Mucosa of gallbladder (tissue), 1 donor: ENCODE measurements around the gene TRAF3IP1. TPM values are rescaled to one million over a fixed set of nuclear protein-coding genes. Genes with fewer than 3 reads are reported as not detected.
A peak's percentile ranks its signal among the peaks of the same experiment; 100 is the strongest.

Source experiments
- DNase-seq: peaks from one replicate; pipeline ENCODE4 v3.0.0-alpha.2; 2020; ENCODE audit warnings: low spot score
- total RNA-seq: library from RNA; stranded (reverse); gene quantifications from one replicate; pipeline ENCODE4 v1.2.1, GENCODE V29; 2021
- donor health status: DM: no; HTN: no; CAD: no.

Gene TRAF3IP1
- total RNA-seq, 1 donor from 2014 or later: 25.6 TPM

DNA sequence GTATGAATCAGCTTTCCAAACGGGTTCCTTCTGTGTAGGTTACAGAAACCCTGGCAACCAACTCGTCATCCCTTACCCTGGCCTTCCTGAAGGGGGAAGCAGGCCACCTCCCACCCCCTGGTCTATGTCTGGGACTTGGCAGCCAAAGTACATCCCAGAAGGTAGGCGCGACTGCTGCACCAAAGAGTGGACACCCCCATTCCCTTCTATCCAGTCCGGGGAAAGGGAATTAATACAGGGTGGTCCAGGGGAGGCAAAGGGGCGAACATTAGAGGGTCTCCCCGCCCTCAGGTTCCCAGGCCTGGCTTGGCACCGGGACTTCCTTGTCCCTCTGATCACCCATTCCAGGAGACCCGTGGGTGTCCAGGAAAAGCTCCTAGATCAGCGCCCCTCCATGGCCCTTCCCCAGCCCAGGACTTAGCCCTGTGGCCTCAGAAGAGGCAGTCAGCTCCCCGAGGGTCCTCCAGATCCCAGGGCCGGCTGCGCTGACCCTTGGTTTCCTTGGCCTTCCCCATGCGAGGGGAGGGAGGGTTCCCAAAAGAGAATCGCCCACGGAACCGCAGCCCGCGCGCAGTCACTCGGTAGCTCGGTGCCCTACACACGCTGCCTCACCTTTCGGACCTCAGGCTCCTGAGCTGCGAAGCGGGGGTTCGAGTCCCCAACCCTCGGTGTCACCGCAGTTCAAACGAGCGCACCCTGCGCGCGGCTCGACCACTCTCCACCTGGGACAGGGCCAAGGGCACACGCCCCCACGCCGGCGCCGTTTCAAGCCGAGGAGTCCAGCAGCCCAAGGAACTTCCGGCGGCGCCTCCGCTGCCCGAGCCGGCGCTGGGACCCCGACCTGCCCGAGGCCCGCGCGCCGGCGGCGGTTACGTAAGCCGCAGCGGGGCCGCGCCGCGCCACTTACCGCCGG lies 32.3 kb upstream of the TRAF3IP1 start, which contains the start of gene PER2:
PER2 (minus strand) TSS at position 874 of the 913 bp plus-strand sequence. CDS start 10,674 bp downstream, outside the sequence.
- no peak for DNase-seq

DNA sequence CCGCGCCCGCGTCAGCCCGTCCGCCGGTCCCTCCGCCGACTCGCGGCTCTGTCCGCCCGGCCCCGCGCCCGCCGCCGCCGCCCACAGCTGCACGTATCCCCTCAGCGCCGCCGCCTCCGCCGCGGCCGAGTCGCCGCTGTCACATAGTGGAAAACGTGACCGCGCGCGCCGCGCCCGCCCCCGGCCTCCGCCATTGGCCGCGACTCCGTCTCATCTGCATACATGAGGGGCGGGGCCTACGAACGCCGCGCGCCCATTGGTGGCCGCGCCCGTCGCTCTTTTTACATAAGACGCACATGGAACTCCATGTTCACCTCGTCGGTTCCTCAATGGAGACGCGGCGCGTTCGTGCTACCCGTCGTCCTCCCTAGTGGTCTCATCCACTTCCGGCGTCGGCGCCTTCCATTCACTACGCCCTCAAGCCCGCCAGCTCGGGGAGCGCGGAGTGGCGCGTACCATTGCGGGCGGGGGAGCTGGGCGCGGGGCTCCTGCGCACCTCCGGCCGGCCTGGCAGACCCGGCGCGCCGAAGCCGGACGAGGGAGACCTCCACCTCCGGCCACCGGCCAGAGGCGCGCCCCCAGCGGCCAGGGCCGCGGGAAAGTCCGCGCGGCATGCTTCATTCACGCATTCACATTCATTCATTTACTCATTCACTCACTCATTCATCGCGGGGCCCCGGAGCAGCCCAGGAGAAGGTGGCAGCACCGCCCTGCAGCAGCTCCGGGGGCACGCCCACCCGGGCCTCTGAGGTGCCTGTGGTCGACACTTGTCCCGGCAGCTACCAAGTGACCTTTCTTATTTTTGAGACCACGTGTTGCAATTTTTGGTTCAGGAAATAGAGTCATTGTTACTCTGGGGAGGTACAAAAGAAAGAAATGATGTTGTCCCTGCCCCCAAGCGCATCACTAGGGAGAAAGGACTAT lies 31.4 kb upstream of the TRAF3IP1 start:
- peak; percentile 99 for DNase-seq

DNA sequence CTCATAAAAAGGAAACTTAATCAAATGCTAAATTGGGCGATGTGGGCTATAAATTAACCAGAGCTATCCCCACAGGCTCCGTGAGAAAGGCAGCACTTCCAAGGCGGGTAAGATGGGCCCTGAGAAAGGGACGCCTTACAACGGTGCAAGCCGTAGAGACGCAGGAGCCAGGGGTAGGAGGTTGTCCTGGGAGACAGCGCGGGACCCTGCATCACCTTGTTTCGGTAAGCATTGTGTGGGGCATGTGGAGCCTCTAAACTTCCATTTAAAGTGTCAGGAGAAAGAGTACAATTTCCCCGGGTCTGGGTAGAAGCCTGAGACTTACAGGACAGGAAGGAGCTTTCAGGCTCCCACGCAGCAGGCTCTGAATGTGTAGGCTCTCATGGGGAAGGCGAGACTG lies 30.7 kb upstream of the TRAF3IP1 start:
- no peak for DNase-seq

DNA sequence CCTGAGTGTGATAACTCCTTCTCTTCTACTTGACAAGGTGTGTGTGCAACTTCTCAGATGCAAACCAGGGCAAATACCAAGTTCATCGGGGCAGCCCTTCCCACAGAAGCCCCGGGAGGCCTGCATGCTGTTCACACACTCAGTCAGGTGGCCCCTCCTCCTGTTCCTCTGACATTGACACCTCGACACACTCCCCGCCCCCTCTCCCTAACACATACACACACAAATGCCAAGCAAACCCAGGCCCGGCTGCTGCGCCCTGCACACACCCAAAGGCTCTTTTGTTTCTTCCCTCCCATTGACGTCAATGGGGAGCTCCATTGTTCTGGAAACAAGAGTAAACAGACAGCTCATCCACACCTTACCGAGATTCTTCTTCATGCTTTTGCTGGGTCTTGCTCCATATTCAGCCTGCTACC lies 30.2 kb upstream of the TRAF3IP1 start:
- peak; percentile 90 for DNase-seq

DNA sequence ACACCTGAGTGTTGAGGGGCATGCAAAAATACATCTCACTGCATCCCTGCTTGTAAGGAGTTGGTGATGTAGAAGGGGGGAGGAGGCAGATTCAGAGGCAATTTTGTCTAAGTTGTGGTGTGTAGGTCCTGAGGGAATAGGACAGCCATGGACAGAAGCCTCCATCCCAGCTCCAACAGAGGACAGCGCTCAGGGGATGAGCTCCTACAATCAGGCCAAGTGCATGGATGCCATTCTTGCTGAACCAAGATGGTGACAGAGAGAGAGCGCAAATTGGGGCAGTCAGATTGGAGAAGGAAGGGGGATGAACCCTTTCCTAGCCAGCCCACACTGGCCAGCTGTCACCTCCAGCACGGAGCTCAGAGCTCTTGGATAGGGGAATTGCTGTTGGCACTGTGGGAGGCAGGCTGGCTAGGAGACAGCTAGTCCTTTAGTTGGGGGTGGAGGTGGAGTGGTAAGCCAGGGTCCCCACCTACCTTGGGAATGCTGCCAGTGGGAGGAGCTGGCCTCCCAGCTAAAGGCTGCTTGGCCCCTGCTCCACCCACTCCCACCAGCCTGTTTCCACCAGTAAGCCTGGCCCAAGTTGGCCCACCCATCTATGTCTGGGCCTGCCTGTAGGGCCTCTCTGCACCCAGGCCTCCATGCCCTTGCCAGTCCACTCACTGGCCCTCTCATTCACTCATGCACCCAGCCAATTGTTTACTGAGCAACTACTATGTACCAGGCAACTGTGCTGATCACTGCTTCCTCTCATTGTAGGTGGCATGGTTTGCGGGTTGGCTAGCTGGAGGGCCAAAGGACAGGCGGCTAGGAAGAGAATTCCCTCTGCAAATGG lies 29.4 kb upstream of the TRAF3IP1 start:
- no peak for DNase-seq

DNA sequence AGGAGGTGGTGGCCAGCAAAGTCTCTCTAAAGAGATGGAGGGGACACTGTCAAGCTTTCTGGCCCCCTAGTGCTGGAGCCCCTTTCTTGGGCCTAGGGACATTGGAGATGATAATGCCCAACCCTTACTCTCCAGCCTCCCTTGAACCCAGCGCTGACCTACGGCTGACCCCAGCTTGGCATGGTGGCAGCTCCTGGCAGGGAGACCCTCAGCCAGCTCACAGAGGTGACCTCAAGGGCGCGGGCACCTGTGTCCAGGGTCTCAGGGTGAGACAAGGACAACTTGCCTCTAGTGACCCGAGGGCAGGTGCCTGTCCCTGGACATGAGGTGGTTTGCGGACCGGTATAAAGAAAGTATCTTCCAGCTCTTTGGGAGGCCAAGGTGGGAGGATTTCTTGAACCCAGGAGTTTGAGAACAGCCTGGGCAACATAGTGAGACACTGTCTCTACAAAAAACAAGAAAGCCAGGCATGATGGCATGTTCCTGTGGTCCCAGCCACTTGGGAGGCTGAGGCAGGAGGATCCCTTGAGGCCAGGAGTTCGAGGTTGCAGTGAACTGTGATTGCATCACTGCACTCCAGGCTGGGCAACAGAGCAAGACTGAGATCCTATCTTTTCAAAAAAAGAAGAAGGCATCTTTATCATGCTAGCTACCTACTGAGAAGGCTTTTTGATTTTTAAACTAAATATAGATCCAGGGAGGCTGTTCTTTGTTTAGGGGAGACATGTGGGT lies 28.6 kb upstream of the TRAF3IP1 start:
- DNase-seq: no peak

DNA sequence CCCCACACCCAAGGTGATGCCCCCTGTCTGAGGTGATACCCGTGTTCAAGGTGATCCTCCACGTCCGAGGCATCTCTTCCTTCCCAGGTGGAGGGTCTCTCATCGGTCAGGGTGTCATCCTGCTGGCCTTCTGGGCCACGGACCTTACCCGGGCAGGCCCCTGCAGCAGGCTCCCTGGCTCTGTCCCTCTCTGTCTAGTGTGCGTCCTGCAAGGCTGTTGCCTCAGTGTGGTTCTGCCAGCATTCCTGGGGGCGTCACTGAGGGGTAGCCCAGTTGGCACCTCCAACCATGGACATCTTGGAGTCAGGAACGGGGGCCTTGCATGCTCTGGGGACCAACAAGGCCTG lies 26.3 kb upstream of the TRAF3IP1 start:
- no peak for DNase-seq

GRCh38 chr2:238294393-238295143 lies 25.8 kb upstream of the TRAF3IP1 start:
- DNase-seq: peak; percentile 70

GRCh38 chr2:238295144-238296112 lies 24.9 kb upstream of the TRAF3IP1 start:
- DNase-seq: no peak

GRCh38 chr2:238296638-238297457 lies 23.5 kb upstream of the TRAF3IP1 start:
- DNase-seq: no peak

- peak; percentile 69 for DNase-seq
Observed at GRCh38 chr2:238299803-238300202, 20.5 kb upstream of the TRAF3IP1 start.

DNA sequence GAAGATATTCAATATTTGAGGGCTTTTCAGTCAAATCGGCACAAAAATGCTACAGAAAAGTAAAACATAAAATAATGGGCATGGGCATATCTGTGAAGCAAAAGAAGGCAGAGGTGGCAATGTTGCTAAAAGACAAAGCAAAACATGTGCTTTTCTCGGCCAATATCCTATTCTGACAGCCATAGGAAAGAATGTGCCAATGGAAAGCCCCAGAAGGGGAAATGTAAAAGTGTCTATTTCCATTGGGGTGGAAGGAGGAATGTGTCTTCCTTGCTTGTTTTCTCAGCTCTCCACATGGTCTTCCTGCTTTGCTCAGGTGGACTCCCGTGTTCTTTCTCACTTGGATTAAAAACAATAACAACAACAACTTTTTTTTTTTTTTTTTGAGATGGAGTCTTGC lies 18.2 kb upstream of the TRAF3IP1 start:
- DNase-seq: no peak

DNA sequence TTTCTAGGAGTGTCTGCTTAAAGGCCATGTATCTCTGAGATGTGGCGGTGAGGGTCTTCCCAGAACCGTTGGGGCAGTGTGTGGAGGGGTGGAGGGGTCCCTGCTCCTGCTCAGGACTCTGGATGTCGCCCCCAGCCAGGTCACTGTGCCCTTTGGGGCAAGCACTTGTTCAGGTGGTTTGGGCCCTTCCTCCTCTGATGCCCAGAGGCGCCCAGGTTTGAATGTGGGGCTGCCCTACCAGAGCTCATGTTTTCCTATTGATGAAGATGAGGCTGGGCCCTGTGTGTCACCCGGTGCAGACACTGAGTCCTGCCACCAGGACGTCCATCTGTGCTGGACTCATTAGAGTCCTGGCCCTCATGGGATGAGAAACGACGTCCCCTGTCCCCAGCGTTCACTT lies 17.6 kb upstream of the TRAF3IP1 start:
- no peak for DNase-seq

GRCh38 chr2:238304116-238304515 lies 16.2 kb upstream of the TRAF3IP1 start:
- DNase-seq: no peak

DNA sequence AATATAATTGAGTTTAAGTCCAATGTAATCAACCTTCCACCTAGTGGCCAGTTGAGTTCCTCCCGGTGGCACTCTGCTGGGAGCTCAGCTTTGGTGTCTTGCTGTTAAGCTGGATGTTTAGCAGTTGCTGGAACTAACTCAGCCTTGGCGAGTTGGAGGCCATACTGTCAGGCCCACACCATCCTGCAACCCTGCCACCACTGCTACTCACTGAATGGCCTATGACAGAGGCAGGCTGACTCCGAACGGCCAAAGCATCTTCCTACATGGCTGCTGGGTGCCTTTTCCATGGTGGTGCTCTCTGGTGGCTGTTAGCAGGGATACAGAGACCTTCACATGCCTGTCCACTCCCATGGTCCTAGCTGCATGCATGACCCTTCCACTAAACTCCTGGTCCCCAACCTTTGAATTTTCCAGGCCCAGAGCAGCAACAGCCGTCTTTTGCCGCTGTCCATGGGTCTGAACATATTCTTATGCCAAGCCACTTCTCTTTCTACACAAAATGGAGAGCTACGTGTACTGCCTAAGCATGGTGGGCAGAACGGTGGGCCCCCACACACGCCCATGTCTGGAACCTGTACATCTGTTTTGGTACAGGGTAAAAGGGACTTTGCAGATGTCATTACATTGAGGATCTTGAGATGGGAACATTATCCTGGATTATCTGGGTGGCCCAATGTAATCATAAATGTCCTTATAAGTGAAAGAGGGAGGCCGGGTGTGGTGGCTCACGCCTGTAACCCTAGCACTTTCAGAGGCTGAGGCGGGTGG lies 15.0 kb upstream of the TRAF3IP1 start:
- no peak for DNase-seq

DNA sequence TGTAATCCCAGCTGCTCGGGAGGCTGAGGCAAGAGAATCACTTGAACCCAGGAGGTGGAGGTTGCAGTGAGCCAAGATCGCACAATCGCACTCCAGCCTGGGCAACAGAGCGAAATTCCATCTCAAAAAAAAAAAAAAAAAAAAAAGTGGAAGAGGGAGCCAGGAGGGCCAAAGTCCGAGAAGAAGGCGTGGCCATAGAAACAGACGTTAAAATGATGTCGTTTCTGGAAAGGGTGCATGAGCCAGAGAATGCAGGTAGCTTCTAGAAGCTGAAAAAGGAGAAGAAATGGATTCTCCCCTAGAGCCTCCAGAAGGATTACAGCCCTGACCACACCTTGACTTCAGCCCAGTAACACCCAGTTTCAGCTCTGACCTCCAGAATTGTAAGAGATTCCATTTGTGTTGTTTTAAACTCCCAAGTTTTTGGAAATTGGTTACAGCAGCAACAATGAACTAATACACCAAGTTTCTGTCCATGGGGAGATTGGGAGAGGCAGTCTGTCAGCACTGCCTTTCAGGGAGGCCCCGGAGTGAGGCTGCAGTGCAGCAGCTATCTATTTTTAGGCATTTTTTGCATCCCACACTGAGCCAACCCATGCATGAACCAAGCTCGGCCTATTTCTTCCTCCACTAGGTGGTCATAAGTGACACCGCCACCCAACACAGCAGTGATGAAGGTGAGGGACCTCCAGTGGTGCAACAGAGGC lies 14.2 kb upstream of the TRAF3IP1 start:
- peak; percentile 61 for DNase-seq

DNA sequence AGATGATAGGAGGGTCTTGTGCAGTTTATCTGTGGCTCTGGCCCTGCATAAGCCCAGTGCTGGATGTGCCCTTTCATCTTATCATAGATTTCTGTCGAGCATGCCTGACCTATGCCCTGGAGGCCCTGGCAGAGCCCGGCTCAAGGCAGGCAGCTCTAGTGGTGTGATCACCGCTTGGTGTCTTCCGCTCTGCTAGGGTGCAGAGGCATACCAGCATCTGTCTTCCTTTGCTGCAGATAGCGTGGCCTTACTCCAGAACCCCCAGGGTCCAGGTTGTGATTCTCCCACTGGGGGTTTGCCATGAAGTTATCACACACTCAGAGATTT lies 13.7 kb upstream of the TRAF3IP1 start:
- DNase-seq: no peak
